Measurements from ENCODE around the gene NTRK2. TPM values are rescaled to one million over a fixed set of nuclear protein-coding genes. Genes with fewer than 3 reads are reported as not detected.
A peak's percentile ranks its signal among the peaks of the same experiment; 100 is the strongest.

Gene NTRK2
- total RNA-seq, 2 donors from 2014 or later = 11.9 to 30.1 TPM

DNA sequence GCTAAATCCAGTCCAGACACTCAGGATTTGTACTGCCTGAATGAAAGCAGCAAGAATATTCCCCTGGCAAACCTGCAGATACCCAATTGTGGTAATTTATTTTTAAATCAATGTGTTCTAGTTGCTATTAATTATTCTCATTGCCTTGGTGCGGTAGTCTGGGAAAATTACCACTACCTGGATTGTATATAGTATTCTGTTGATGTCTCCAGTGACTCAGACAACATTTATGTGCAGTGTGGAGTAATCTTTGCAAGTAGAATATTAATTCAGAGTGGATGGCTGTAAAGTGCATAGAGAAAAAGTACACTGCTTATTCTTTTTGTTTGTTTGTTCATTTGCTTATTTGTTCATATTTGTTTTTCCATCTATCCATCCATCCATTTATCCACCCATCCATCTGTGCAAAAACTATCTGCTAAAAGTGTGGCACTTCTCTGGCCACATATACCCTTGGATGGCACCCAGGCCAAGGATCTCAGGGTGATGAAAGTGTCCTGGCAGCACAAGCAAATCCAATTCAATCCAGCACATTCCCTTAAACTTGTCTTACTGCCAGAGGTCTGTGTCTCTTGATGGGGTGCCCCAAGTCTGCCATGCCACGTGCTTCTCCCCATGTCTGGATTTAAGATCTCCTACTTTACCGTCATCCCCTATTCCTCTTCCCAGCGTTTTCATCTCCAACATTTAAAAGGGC lies 41.3 kb downstream of the NTRK2 start:
- H3K36me3 ChIP-seq = no peaks in the 10 kb centered on the region
- H3K27ac ChIP-seq = peak overlapping the region in 1 of 2 donors; percentile 29
- no peaks in the 10 kb centered on the region for H3K9me3 ChIP-seq
- H3K4me3 ChIP-seq = no peak overlapping the region
- TF ChIP-seq, protein P1, sequence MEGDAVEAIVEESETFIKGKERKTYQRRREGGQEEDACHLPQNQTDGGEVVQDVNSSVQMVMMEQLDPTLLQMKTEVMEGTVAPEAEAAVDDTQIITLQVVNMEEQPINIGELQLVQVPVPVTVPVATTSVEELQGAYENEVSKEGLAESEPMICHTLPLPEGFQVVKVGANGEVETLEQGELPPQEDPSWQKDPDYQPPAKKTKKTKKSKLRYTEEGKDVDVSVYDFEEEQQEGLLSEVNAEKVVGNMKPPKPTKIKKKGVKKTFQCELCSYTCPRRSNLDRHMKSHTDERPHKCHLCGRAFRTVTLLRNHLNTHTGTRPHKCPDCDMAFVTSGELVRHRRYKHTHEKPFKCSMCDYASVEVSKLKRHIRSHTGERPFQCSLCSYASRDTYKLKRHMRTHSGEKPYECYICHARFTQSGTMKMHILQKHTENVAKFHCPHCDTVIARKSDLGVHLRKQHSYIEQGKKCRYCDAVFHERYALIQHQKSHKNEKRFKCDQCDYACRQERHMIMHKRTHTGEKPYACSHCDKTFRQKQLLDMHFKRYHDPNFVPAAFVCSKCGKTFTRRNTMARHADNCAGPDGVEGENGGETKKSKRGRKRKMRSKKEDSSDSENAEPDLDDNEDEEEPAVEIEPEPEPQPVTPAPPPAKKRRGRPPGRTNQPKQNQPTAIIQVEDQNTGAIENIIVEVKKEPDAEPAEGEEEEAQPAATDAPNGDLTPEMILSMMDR (IDR thresholded peaks at IDR 0.05) = no peak
- H3K4me1 ChIP-seq = peaks cover 0 to 9% of the 10 kb centered on the region in 2 donors
- no peak for DNase-seq (ENCODE audit: low spot score)
- H3K27me3 ChIP-seq = no peaks in the 10 kb centered on the region

DNA sequence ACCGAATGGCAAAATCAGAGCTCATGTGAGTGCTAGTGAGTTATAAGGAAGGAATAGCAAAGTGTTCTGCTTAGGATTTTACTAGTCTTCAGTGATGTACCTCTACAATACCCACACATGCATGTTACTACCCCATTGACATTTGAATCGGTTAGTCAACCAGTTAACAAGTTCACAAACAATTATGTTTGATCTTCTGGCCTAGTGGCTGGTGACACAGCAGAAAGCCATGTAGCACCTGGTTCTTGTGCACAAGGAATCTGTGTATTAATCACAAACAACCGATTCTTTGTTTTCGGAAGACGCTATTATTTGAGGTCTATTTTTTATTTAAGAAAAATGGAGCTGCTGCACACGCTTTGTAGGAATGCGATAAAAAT lies 41.9 kb downstream of the NTRK2 start:
- H3K27ac ChIP-seq = peak overlapping the region in 1 of 2 donors; percentile 29
- TF ChIP-seq, protein P1 (IDR thresholded peaks at IDR 0.05) = no peak
- no peak for DNase-seq (ENCODE audit: low spot score)
- peaks cover 0 to 9% of the 10 kb centered on the region in 2 donors for H3K4me1 ChIP-seq
- no peaks in the 10 kb centered on the region for H3K9me3 ChIP-seq
- H3K36me3 ChIP-seq = no peaks in the 10 kb centered on the region
- no peaks in the 10 kb centered on the region for H3K27me3 ChIP-seq
- no peak overlapping the region for H3K4me3 ChIP-seq

DNA sequence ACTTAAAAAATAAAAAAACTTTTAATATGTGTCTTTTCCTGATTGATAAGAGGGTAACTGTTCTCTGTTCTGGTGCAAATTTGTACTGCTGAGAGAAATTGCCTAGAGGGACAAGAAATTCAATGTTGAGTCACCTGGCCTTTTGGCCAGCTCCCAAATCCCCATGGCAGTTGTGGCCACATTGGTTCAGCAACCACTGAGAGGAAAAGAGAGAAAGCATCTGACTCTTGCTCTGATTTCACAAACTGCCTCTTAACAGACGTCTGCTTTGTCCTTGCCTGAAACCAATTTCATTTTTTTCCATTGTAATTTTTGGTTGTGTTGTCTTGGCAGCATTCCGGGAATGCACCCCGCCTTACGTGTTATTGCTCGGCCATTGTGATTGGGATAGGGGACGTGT lies 42.4 kb downstream of the NTRK2 start:
- TF ChIP-seq, protein P1 (IDR thresholded peaks at IDR 0.05) = no peak
- Histone ChIP-seq H3K27ac (peak overlapping the region in 1 of 2 donors; percentile 29), H3K27me3 (no peaks in the 10 kb centered on the region), H3K9me3 (no peaks in the 10 kb centered on the region), H3K36me3 (no peaks in the 10 kb centered on the region), H3K4me3 (no peak overlapping the region), H3K4me1 (peaks cover 0 to 9% of the 10 kb centered on the region in 2 donors)
- DNase-seq (ENCODE audit: low spot score) = peak; percentile 70

DNA sequence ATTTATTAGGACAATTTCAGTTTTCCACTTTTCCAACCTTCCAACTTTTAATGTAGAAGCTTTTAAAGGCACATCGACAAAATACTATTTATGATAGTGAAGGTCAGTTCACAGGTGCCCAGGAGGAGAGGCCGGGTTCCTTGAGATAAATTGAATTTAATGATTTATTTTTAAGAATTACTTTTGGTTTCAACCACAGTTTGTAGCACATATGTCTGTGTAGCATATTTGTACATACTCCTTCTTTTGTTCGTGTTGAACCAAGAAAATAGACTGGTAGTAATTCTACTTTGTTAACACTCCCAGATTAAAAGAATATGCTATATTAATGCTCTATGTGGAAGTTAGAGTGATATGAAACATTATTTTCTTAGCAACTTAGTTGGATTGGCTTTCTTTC lies 46.7 kb downstream of the NTRK2 start:
- no peak overlapping the region for H3K4me3 ChIP-seq
- no peaks in the 10 kb centered on the region for H3K4me1 ChIP-seq
- H3K27me3 ChIP-seq = no peaks in the 10 kb centered on the region
- no peak overlapping the region for H3K27ac ChIP-seq
- no peak for DNase-seq (ENCODE audit: low spot score)
- TF ChIP-seq, protein P1 (IDR thresholded peaks at IDR 0.05) = no peak
- peaks cover 0 to 4% of the 10 kb centered on the region in 2 donors for H3K9me3 ChIP-seq
- H3K36me3 ChIP-seq = no peaks in the 10 kb centered on the region

DNA sequence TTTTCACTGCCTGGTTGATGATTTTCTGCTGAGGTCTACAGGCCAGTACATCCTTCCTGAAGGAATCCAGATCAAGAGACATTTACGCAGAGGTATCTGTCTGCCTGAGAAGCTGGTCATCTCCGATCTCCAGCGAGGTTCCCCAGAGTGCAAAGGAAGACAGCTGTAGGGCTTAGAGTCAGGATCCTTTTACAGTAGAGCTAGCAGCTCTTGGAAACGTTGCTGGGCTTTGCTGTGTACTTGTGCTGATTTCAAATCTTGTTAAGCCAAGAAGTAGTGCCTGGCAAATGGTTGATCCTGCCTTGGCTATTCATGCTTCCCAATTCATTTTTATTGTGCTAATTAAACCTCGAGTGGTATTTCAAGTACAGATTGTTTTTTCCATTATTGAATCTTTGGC lies 48.9 kb downstream of the NTRK2 start:
- no peak for DNase-seq (ENCODE audit: low spot score)
- Histone ChIP-seq H3K4me3 (no peak overlapping the region), H3K4me1 (no peaks in the 10 kb centered on the region), H3K36me3 (no peaks in the 10 kb centered on the region), H3K27ac (no peak overlapping the region), H3K27me3 (no peaks in the 10 kb centered on the region), H3K9me3 (peaks cover 0 to 4% of the 10 kb centered on the region in 2 donors)
- TF ChIP-seq, protein P1 (IDR thresholded peaks at IDR 0.05) = no peak
